Measurements from ENCODE around the gene SPATA2L.

The SPATA2L gene

GRCh38 chr16:89712274-89712781, 10.8 kb upstream of the SPATA2L start:
- TF ChIP-seq, protein P1, sequence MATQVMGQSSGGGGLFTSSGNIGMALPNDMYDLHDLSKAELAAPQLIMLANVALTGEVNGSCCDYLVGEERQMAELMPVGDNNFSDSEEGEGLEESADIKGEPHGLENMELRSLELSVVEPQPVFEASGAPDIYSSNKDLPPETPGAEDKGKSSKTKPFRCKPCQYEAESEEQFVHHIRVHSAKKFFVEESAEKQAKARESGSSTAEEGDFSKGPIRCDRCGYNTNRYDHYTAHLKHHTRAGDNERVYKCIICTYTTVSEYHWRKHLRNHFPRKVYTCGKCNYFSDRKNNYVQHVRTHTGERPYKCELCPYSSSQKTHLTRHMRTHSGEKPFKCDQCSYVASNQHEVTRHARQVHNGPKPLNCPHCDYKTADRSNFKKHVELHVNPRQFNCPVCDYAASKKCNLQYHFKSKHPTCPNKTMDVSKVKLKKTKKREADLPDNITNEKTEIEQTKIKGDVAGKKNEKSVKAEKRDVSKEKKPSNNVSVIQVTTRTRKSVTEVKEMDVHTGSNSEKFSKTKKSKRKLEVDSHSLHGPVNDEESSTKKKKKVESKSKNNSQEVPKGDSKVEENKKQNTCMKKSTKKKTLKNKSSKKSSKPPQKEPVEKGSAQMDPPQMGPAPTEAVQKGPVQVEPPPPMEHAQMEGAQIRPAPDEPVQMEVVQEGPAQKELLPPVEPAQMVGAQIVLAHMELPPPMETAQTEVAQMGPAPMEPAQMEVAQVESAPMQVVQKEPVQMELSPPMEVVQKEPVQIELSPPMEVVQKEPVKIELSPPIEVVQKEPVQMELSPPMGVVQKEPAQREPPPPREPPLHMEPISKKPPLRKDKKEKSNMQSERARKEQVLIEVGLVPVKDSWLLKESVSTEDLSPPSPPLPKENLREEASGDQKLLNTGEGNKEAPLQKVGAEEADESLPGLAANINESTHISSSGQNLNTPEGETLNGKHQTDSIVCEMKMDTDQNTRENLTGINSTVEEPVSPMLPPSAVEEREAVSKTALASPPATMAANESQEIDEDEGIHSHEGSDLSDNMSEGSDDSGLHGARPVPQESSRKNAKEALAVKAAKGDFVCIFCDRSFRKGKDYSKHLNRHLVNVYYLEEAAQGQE (IDR thresholded peaks at IDR 0.05; ENCODE audit: insufficient replicate concordance, low read depth), result no peak
- TF ChIP-seq CTCF (IDR thresholded peaks at IDR 0.05; ENCODE audit: insufficient read depth, low read length) (no peak), POLR2AphosphoS5 (IDR thresholded peaks at IDR 0.05; ENCODE audit: low read depth) (no peak), GABPA (IDR thresholded peaks at IDR 0.05; ENCODE audit: low read depth) (no peak), SPI1 (IDR thresholded peaks at IDR 0.05; ENCODE audit: borderline replicate concordance, low read depth) (no peak)
- H3K4me3 ChIP-seq (replicated peaks; ENCODE audit: insufficient read depth, low read length), result peak overlapping the region; percentile 14; the same call in 1 of the 2 replicates
- H3K27me3 ChIP-seq (ENCODE audit: insufficient read depth, poor library complexity, severe bottlenecking), result no peaks in the 10 kb centered on the region
- DNase-seq (ENCODE audit: low read depth in 1 of 2, low spot score in 1 of 2), result no peak
- no peak overlapping the region for H3K27ac ChIP-seq (replicated peaks)

DNA sequence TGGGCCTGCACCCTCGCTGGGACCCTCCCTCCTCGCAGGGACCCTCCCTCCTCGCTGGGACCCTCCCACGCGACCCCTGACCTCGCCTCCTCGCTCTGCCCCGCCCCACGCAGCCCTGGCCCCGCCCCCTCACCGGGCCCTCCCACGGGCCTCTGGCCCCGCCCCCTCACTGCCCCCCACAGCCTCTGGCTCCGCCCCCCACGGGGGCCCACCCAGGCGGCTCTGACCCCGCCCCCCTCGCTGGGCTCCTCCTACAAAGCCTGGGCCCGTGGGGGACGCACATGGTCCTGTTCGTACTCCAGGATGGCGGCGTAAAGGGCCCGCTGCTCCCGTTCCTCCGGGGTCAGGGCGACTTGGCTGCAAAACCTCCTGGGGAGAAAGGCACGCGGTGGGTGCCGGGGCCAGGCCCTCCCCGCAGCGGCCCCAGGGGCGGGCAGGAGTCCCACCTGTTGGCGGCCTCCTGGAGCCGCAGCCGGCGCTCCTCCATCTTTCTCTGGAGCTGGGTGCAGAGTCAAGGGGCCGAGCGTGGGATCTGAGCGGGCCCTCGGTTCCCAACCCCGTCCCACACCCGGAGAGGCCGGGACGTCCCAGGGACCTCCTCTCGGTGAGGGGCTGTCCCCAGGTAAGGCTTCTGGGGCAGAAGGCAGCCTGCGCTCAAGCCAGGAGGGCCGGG, 10.2 kb upstream of the SPATA2L start:
- no peak for DNase-seq (ENCODE audit: low read depth in 1 of 2, low spot score in 1 of 2)
- Histone ChIP-seq H3K27ac (replicated peaks) (no peak overlapping the region), H3K4me3 (replicated peaks; ENCODE audit: insufficient read depth, low read length) (peak overlapping the region; percentile 14; the same call in 1 of the 2 replicates), H3K27me3 (ENCODE audit: insufficient read depth, poor library complexity, severe bottlenecking) (no peaks in the 10 kb centered on the region)
- no peak for TF ChIP-seq GABPA (IDR thresholded peaks at IDR 0.05; ENCODE audit: low read depth)
- no peak for TF ChIP-seq SPI1 (IDR thresholded peaks at IDR 0.05; ENCODE audit: borderline replicate concordance, low read depth)

- Histone ChIP-seq H3K27ac (replicated peaks) (no peak overlapping the region), H3K27me3 (ENCODE audit: insufficient read depth, poor library complexity, severe bottlenecking) (no peaks in the 10 kb centered on the region), H3K4me3 (replicated peaks; ENCODE audit: insufficient read depth, low read length) (no peak overlapping the region)
- DNase-seq (ENCODE audit: low read depth in 1 of 2, low spot score in 1 of 2), result no peak
- TF ChIP-seq GABPA (IDR thresholded peaks at IDR 0.05; ENCODE audit: low read depth) (no peak), CTCF (IDR thresholded peaks at IDR 0.05; ENCODE audit: insufficient read depth, low read length) (no peak), SPI1 (IDR thresholded peaks at IDR 0.05; ENCODE audit: borderline replicate concordance, low read depth) (no peak), POLR2AphosphoS5 (IDR thresholded peaks at IDR 0.05; ENCODE audit: low read depth) (no peak)
- TF ChIP-seq, protein P1 (IDR thresholded peaks at IDR 0.05; ENCODE audit: insufficient replicate concordance, low read depth), result no peak
These were observed 9.4 kb upstream of the SPATA2L start for GRCh38 chr16:89710709-89711564.

Data from HL-60 (cell line).